ENCODE results near the gene TMEM203.
A peak's percentile ranks its signal among the peaks of the same experiment; 100 is the strongest.

Gene TMEM203

GRCh38 chr9:137228968-137229896 lies 23.8 kb upstream of the TMEM203 start:
- no peak for DNase-seq

DNA sequence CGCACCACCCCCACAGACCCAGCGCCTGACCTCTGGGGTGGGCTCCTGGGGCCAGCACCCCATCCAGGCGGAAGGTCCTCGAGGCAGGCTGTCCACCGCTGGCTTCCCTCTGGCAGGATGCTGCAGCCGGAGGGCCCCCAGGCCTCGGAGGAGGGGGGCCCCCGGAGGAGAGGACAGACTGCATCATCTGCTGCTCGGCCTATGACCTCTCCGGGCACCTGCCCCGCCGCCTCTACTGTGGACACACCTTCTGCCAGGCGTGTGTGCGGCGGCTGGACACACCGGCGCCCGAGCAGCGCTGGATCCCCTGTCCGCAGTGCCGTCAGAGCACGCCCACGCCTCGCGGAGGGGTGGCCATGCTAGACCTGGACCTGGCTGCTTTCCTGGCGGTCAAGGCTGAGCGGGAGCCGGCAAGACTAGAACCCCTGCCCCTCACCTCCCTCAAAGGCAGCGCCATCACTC lies 23.1 kb upstream of the TMEM203 start:
- DNase-seq: no peak

DNA sequence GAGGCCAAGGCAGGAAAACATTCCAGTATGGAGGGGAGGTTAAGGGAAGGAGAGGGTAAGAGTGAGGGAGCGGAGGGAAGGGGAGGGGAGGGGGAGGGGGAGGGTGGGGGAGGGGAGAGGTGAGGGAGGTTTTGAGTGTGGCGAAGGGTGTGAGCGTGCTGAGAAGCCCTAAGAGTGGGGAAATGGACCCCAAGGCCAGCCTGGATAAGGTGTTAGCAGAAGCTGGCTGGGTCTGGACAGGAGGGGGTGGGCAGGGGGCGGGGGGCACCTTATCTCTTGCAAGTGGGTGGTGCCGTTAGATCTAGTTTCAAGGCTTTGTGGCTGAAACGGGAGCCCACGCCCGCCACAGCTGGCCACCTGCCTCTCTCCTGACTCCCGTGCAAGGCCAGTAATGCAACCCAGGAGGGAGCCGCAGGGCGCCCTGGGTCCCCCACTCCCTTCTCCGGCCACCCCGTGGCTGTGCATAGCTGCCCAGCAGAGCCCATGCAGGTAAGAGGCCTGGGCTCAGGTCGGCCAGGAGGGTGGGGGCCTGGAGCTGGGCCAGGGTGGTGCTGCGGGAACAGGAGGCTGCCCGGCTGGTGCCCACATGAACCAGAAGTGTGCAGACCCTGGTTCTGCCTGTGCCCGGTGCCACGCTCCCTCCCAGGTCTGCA lies 22.5 kb upstream of the TMEM203 start:
- no peak for DNase-seq

DNA sequence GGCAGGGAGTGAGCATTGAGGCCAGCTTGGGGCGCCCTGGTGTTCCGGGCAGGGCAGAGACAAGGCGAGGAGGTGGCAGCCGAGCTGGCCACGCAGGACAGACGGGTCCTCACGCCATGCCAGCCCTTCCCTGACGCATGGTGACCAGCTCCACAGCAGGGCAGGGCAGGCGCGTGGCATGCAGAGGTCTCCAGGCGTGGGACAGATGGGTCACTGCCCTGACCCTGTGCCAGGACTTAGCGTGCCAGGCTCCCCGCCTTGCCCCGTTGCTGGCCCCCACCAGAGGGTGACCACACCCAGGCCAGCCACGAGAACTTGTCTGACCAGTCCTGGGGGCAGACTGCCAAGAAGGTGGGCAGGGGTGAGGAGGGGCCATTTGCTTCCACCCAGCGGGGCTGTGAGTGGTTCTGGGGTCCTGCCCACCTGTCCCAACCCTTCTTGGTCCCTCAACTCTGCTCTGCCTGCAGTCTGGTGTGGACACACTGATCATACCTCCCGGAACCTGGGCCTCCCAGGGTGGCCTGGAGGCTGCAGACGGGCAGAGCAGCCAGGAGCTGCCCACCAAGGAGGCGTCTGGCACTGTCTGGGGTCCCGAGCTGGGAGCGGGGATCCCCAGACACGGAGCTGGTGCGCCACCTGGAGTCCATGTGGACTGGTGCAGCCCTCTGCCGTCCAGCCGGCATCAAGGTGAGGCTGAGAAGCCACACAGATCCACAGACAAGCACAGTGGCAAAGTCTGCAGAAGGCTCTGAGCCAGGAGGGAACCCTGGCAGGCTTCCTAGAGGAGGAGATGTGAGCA lies 21.8 kb upstream of the TMEM203 start, which contains the start of gene RNF224:
RNF224 (plus strand) TSS at position 449 of the 799 bp plus-strand sequence. CDS start 834 bp downstream, outside the sequence.
- DNase-seq: peak in 11 of 14 donors; percentile 14 to 70 (median 43)

DNA sequence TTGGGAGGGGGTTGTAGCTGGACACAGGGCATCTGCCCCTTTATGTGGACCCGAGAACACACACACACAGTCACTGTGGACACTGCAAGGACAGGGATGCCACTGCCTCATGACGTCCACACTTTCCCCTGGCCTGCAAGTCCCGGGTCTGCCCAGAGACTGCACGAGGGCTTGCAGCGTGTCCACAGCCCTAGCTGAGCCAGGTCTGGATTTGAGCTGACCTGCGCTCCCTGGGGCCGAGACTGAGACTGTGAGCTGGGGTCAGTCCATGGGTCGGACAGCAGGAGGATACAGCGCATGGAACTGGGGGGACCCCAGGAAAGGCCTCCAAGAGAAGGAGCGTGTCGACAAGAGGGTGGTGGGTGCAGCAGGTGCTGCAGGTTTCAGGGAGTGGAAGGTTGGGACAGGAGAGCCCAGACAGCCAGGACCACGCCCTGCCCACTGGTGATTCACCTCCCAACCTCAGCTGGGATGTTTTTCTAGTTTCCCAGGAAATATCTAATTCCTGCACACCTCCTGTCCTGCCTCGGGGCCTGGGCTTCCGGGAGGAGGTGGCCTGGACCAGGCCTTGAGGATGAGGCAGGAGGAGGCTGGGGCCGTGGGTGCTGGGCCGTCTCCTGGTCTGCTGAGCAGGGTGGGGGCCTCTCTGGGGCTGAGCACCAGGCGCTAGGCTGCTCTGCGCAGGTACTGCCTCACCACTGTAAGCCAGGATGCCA lies 21.0 kb upstream of the TMEM203 start:
- no peak for DNase-seq

DNA sequence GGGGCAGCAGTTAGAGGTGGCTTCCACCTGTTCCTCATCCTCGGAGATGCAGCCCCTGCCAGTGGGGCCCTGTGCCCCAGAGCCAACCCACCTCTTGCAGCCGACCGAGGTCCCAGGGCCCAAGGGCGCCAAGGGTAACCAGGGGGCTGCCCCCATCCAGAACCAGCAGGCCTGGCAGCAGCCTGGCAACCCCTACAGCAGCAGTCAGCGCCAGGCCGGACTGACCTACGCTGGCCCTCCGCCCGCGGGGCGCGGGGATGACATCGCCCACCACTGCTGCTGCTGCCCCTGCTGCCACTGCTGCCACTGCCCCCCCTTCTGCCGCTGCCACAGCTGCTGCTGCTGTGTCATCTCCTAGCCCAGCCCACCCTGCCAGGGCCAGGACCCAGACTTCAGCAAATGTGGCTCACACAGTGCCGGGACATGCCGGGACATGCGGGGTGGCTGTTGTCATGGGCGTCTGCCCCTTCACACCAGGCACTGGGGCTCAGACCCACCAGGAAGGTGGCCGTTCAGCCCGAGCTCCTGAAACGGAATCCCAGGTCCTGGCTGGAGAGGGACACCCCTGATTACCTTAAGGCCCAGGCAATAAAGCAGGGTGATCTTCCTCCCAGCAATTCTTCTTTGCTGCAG lies 20.4 kb upstream of the TMEM203 start:
- no peak for DNase-seq

DNA sequence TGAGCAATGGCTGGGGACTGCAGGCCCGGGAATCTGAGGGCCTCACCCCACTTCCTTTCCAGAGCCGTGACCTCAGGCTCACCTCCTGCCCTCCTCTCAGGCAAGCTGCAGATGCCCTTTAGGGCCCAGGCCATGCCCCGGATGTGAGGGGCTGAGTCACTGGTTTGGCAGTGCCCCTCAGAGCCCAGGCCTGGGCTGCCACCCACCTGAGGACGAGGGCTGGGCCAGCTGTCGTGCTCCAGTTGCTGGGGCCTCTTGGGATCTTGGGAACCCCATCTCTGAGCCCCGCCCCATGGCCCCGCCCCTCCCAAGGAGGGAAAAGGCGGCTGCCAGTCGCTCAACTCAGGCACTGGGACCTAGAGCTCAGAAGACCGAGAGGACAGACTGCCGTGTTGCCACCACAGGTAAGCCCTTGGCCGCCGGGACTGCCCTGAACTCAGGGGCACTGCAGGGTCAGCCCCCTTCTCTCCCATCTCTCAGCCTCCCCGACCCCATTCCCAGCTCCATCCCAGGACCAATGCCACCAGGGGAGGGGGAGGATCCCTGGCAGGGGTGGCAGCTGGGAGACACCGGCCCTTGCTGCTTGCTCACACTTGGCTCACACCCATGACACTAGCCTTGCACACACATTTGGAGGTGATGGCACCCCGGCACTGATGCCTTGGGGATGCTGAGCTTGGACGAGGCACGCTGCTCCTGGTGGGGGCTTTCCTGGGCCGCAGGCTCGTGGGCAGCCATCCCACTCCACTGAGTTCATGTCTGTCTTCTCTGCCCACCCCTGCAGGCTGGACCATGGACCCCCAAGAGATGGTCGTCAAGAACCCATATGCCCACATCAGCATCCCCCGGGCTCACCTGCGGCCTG lies 19.6 kb upstream of the TMEM203 start, which contains the start of gene CYSRT1:
CYSRT1 (plus strand) TSS at position 345 of the 865 bp plus-strand sequence; CDS start at position 793, 448 bp downstream.
- DNase-seq: no peak

GRCh38 chr9:137223078-137223970 lies 17.9 kb upstream of the TMEM203 start:
- peak; percentile 90 to 98 (median 95) for DNase-seq

GRCh38 chr9:137222190-137223077 lies 17.0 kb upstream of the TMEM203 start, which contains the start of gene RNF208:
Gene RNF208 (minus strand): TSS chr9:137222240. CDS start chr9:137221212, 1,028 bp downstream.
- DNase-seq: peak in 5 of 14 donors; percentile 40 to 58 (median 46)

DNA sequence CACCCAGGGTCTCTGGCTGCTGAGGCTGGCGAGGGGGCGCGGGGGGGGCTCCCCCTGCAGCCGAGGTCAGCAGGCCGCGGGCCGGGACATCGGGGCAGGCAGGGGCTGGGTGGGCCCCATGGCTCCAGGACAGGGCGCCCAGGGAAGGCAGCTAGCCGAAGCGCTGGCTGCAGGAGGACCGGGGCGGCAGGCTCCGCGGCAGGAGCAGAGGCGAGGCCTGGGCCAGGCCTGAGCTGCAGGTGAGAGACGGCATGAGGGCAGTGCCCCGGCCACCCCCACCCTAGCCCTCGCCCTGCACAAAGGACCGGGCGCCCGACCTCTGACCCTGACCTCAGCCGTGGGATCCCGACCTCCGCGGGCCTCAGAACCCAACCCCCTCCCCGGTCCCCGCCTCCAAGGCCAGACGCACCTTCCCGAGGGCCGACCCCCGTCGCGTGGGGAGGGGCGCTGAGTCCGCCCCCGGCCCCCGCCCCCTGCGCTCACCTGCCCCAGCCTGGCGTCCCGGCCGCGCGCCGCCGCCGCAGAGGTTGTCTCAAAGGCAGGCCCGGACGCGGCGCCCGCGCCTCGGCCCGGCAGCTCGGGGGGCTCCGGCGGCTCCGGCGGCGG lies 16.2 kb upstream of the TMEM203 start:
- DNase-seq: no peak

GRCh38 chr9:137221095-137221505 lies 15.7 kb upstream of the TMEM203 start:
- no peak for DNase-seq

DNA sequence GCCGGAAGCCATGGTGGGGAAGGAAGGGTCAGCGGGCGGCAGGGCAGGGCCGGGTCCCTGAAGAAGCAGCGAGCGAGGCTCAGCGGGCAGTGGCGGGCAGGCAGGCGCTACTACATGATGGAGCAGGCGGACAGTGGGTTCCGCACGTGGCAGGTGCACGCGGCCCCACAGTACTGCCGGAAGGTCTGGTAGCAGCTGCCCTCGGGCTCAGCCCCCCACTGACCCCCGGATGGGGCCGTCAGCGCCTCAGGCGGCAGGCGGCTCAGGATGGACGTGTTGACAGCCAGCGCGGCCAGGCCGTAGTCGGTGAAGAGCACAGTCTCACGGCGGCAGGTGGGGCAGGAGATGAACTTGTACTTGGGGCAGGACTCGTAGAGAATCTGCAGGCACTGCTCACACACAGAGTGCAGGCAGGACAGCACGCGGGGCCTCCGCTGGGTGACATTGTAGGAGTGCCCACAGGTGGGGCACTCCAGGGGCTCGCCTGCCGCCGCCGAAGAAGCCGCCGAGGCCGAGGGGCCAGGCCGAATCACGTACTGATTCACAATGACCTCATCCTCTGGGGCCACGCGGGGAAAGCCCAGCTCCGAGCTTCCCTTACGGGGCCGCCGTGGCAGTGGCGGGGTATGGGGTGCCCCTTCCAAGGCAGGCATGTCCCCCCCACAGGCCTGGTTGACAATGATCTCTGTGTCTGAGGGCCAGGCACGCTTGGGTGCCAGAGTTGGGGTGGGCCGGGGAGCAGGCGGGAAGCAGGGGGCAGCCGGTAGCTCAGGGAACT lies 15.1 kb upstream of the TMEM203 start:
- DNase-seq: no peak

GRCh38 chr9:137219757-137220316 lies 14.4 kb upstream of the TMEM203 start:
- DNase-seq: no peak

- no peak for DNase-seq
Measured at GRCh38 chr9:137218754-137219271, 13.4 kb upstream of the TMEM203 start.

DNA sequence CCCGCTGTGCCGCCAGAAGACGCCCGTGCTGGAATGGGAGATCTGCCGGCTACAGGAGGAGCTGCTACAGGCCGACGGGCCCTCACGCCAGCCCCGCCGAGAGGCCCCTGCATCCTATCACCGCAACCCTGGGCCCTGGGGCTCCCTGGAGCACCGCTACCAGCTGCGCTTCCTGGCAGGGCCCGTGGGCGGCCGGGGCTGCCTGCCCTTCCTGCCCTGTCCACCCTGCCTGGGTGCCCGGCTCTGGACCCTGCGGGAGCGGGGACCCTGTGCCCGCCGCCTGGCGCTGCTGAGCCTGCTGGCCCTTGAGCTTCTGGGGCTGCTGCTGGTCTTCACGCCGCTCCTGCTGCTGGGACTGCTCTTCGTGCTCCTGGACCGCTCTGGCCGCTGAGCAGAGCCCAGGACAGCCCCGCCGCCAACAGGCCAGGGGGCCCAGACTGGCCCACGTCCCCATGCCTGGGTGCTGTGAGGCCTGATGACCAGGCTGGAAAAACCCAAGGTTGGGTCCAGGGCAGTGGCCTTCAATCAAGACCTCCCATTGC lies 12.8 kb upstream of the TMEM203 start:
- no peak for DNase-seq
